BJ (cell line): ENCODE data around the gene FHOD3. TPM values are rescaled to one million over a fixed set of nuclear protein-coding genes. Genes with fewer than 3 reads are reported as not detected.

Source experiments
- CTCF ChIA-PET: fragments of 350-600 bp; formaldehyde crosslinking; extraction: SDS; loops from one replicate; lab custom pipeline; 2021; ENCODE audit warnings: antibody characterized with exemption, inconsistent platforms; lab: Yijun Ruan, JAX
- POLR2A ChIA-PET: fragments of 300-600 bp; sonication (Branson Sonifier 250); formaldehyde crosslinking; extraction: SDS; loops from one replicate; lab custom pipeline; 2021; ENCODE audit warnings: antibody characterized with exemption; lab: Charles Lee
- DNase-seq: peaks from one replicate; pipeline ENCODE4 v3.0.0-alpha.2; 2011; ENCODE audit warnings: low read depth
- H3K27me3 ChIP-seq: 2 replicates; pipeline ENCODE4 v1.6.0; 2011; ENCODE audit warnings: low read length; ENCODE audit not compliant: control insufficient read depth, insufficient read depth
- H3K36me3 ChIP-seq: 2 replicates; pipeline ENCODE4 v1.5.1; 2011; ENCODE audit warnings: low read length; ENCODE audit not compliant: control insufficient read depth, insufficient read depth
- H3K4me3 ChIP-seq: 2 replicates; pipeline ENCODE4 v1.5.1; 2011; ENCODE audit warnings: low read depth, mild to moderate bottlenecking, control low read depth, low read length
- CTCF ChIP-seq: IDR thresholded peaks from 2 replicates; pipeline ENCODE4 v1.5.1; 2011; ENCODE audit warnings: low read depth, mild to moderate bottlenecking, control low read depth, inconsistent platforms, low read length, moderate library complexity; ENCODE audit not compliant: insufficient read depth
- polyA plus RNA-seq: library from polyadenylated mRNA; depleted of rRNA; stranded (reverse); fragments of >200 nt; gene quantifications from 2 replicates; pipeline ENCODE4 v1.2.3, GENCODE V29; 2011

FHOD3 gene
- polyA plus RNA-seq, 1 experiment, result 24.6 TPM

DNA sequence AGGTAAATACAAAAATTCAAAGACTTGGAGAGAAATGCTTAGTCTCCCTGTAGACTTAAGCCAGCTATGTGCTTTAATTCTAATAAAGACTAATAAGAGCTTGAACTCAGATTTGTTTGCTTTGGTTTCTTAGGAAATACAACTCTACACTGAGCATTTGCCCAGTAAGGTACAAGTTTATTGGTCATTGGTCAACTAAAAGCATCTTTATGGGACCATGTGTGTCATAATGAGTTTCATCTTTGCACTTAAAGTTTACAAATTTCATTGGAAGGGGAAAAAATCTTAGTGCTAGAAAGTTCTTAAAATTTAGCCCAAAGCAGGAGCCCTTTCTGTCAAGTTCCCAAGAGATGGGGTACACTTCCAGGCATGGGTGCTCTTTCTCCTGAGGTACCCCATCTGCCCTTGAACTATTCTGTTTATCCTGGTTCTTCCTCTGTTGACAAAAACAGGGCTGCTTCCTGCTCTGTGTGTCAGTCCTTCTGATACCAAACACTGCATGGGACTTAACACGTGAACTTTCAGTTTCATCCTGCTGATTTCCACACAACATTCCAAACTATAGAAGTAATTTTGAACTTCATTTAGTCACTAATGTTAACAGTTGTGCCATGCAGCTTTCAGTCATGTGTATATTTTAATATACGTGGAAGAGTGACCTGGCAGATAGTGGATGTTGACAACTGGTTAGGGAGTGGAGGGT, 331.1 kb downstream of the FHOD3 start:
- Histone ChIP-seq H3K27me3 (no peaks in the 10 kb centered on the region), H3K4me3 (no peak overlapping the region), H3K36me3 (no peaks in the 10 kb centered on the region)
- peak; percentile 81 for DNase-seq
- POLR2A ChIA-PET, result no interaction called here
- no peak for TF ChIP-seq CTCF
- CTCF ChIA-PET, result interaction anchor here (1.5 kb wide), 1 partner anchor 46 kb away, joined by 3 read pairs; no protein-coding TSS in a partner anchor

DNA sequence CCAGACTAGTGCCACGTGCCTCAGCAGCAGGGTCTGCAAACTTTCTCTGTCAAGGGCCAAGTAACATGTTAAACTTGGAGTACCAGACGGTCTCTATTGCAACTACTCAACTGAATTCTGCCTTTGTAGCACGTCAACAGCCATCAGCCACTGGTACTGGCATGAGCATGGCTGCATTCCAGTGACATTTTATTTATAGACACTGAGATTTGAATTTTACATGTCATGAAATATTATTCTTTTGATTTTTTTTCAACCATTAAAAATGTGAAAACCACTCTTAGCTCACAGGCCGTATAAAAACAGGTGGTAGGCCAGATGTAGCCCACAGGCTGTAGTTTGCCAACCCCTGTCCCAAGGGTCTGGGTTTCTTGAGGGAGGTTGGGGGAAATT, 331.6 kb downstream of the FHOD3 start:
- DNase-seq, result no peak
- Histone ChIP-seq H3K36me3 (no peaks in the 10 kb centered on the region), H3K27me3 (no peaks in the 10 kb centered on the region), H3K4me3 (no peak overlapping the region)
- POLR2A ChIA-PET, result no interaction called here
- no peak for TF ChIP-seq CTCF
- CTCF ChIA-PET, result no interaction called here

GRCh38 chr18:36629836-36630235, 332.3 kb downstream of the FHOD3 start:
- TF ChIP-seq CTCF, result no peak
- ChIA-PET POLR2A (interaction anchor here (0.5 kb wide), 1 partner anchor 25 kb away, joined by 3 read pairs; no protein-coding TSS in a partner anchor), CTCF (interaction anchor here (0.7 kb wide), 1 partner anchor 10 kb away, joined by 3 read pairs; no protein-coding TSS in a partner anchor)
- H3K4me3 ChIP-seq, result no peak overlapping the region
- H3K27me3 ChIP-seq, result no peaks in the 10 kb centered on the region
- no peak for DNase-seq
- no peaks in the 10 kb centered on the region for H3K36me3 ChIP-seq

DNA sequence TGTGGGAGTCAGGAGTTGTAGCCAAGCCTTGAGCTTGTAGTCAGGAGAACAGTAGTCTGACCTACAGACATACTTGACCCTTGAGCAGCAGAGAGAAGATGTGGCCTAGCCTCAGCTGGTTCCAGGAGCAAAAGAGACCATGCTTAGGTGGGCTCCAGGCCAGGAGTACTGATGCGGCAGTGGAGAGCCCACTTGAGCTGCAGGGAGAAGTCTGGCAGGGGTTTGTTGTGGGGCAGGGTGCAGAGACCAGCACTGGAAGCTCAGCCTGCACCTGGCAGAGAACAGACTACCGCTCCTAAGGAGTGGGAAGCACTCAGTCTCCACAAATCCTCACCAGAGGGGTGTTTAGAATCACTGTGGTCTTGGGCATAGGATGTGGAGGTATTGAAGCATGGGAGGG, 333.4 kb downstream of the FHOD3 start:
- Histone ChIP-seq H3K27me3 (no peaks in the 10 kb centered on the region), H3K4me3 (no peak overlapping the region), H3K36me3 (no peaks in the 10 kb centered on the region)
- no peak for DNase-seq
- TF ChIP-seq CTCF, result no peak
- ChIA-PET POLR2A (no interaction called here), CTCF (no interaction called here)

DNA sequence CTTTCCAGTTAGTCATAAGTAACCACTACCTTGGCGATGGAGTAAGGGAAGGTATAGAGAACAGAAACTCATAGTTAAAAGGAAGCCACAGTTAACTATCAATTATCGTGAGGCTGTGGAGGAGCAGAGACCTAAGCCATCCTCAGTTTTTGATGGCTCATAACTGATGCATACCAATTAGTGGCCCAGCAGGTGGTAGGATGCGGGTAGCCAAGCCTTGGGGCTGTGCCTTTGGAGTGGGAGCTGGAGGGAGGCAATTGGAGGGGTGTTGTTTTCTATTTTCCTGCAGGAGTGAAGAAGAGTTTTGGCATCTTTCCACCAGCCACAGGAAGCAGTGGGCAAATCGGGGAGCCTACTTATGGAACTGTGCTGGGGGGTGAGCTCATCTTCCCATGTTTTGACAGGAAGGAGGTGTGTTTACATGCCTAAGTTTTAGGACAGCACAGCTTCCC, 336.5 kb downstream of the FHOD3 start:
- no peak for TF ChIP-seq CTCF
- ChIA-PET CTCF (interaction anchor here (0.6 to 1.8 kb wide), 3 partner anchors 16 to 54 kb away, joined by 3 to 4 read pairs (median 4); no protein-coding TSS in a partner anchor), POLR2A (interaction anchor here (0.5 kb wide), 1 partner anchor 662 kb away, joined by 5 read pairs; no protein-coding TSS in a partner anchor)
- no peak overlapping the region for H3K4me3 ChIP-seq
- H3K27me3 ChIP-seq, result no peaks in the 10 kb centered on the region
- no peak for DNase-seq
- no peaks in the 10 kb centered on the region for H3K36me3 ChIP-seq
